Keratinocyte (primary cell): ENCODE measurements around the gene TBC1D12.

Experiments
- CTCF ChIP-seq, 3 experiments: IDR thresholded peaks in 1 of 3; conservative IDR thresholded peaks in 1 of 3; optimal IDR thresholded peaks in 1 of 3; 2 replicates in 2 of 3; 3 replicates in 1 of 3; pipeline versions ENCODE3 to v1.5.1; 2011; ENCODE audit warnings: low read length in 3 of 3, mild to moderate bottlenecking in 3 of 3, moderate library complexity in 2 of 3, control low read depth in 1 of 3, inconsistent platforms in 1 of 3; ENCODE audit not compliant: insufficient read depth in 2 of 3; ENCODE audit errors: extremely low read depth in 1 of 3
- EZH2 ChIP-seq: IDR thresholded peaks from one replicate; pipeline ENCODE4 v1.6.1; 2012; ENCODE audit warnings: inconsistent platforms, mild to moderate bottlenecking, low read length, moderate library complexity

DNA sequence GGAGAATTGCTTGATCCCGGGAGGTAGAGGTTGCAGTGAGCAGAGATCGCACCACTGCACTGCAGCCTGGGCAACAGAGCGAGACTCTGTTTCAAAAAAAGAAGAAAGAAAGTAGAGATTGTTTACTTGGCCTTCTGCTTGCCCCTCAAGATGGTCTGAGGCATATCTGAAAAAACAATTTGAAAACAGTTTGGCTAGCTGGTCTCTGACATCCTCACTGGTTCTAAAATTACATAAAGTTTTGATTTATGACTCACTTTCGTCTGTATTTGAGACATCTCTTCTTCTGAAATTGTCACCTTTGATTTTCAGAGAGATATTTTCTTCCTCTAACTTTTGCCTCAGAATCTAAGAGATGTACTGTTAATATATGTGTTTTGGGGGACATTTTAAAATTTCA lies 93.7 kb downstream of the TBC1D12 start:
- TF ChIP-seq CTCF (optimal IDR thresholded peaks at IDR 0.05 in 1 of 3, IDR thresholded peaks at IDR 0.05 in 1 of 3, conservative IDR thresholded peaks at IDR 0.05 in 1 of 3; ENCODE audit: extremely low read depth in 1 of 3, insufficient read depth in 2 of 3, low read length in 3 of 3) (no peak), EZH2 (no peak)
